ENCODE results near the gene TTR.

The TTR gene

GRCh38 chr18:31562726-31563125 is 29.0 kb upstream of the TTR start:
- no peaks in the 10 kb centered on the region for H3K4me1 ChIP-seq (ENCODE audit: control insufficient read depth, insufficient read depth, low read length)
- 87 to 89% methylated on average over 4 of the region's 4 CpGs for WGBS, 2 experiments
- no peak overlapping the region for H3K27ac ChIP-seq (ENCODE audit: insufficient read depth, low read depth, low read length, poor library complexity, severe bottlenecking)
- H3K27me3 ChIP-seq (ENCODE audit: control insufficient read depth, insufficient read depth, low read length, poor library complexity, severe bottlenecking): no peaks in the 10 kb centered on the region
- H3K4me3 ChIP-seq (ENCODE audit: insufficient read depth, low read depth, low read length): no peak overlapping the region
- no peaks in the 10 kb centered on the region for H3K9me3 ChIP-seq (ENCODE audit: control insufficient read depth, low read length)
- no peaks in the 10 kb centered on the region for H3K36me3 ChIP-seq (ENCODE audit: control insufficient read depth, insufficient read depth, low read length)

- Histone ChIP-seq H3K4me3 (ENCODE audit: insufficient read depth, low read depth, low read length) (no peak overlapping the region), H3K27ac (ENCODE audit: insufficient read depth, low read depth, low read length, poor library complexity, severe bottlenecking) (no peak overlapping the region), H3K4me1 (ENCODE audit: control insufficient read depth, insufficient read depth, low read length) (no peaks in the 10 kb centered on the region), H3K27me3 (ENCODE audit: control insufficient read depth, insufficient read depth, low read length, poor library complexity, severe bottlenecking) (no peaks in the 10 kb centered on the region), H3K9me3 (ENCODE audit: control insufficient read depth, low read length) (no peaks in the 10 kb centered on the region), H3K36me3 (ENCODE audit: control insufficient read depth, insufficient read depth, low read length) (no peaks in the 10 kb centered on the region)
- no CpG with 5 or more reads among the region's 1 CpG for WGBS, 2 experiments
Observed at GRCh38 chr18:31563778-31564177, 27.9 kb upstream of the TTR start.

GRCh38 chr18:31565345-31565744 is 26.3 kb upstream of the TTR start:
- WGBS, 2 experiments: 91 to 94% methylated on average over 2 of the region's 2 CpGs
- no peaks in the 10 kb centered on the region for H3K27me3 ChIP-seq (ENCODE audit: control insufficient read depth, insufficient read depth, low read length, poor library complexity, severe bottlenecking)

GRCh38 chr18:31565782-31566512 is 25.7 kb upstream of the TTR start:
- H3K36me3 ChIP-seq (ENCODE audit: control insufficient read depth, insufficient read depth, low read length): no peaks in the 10 kb centered on the region
- no peaks in the 10 kb centered on the region for H3K9me3 ChIP-seq (ENCODE audit: control insufficient read depth, low read length)
- no peak overlapping the region for H3K27ac ChIP-seq (ENCODE audit: insufficient read depth, low read depth, low read length, poor library complexity, severe bottlenecking)
- 90 to 94% methylated on average over 10 of the region's 10 CpGs for WGBS, 2 experiments
- H3K4me3 ChIP-seq (ENCODE audit: insufficient read depth, low read depth, low read length): no peak overlapping the region
- no peaks in the 10 kb centered on the region for H3K27me3 ChIP-seq (ENCODE audit: control insufficient read depth, insufficient read depth, low read length, poor library complexity, severe bottlenecking)
- no peaks in the 10 kb centered on the region for H3K4me1 ChIP-seq (ENCODE audit: control insufficient read depth, insufficient read depth, low read length)

More at GRCh38 chr18:31565345-31565744, 26.3 kb upstream of the TTR start:
- H3K4me3 ChIP-seq (ENCODE audit: insufficient read depth, low read depth, low read length): no peak overlapping the region
- no peaks in the 10 kb centered on the region for H3K36me3 ChIP-seq (ENCODE audit: control insufficient read depth, insufficient read depth, low read length)
- no peaks in the 10 kb centered on the region for H3K4me1 ChIP-seq (ENCODE audit: control insufficient read depth, insufficient read depth, low read length)
- no peaks in the 10 kb centered on the region for H3K9me3 ChIP-seq (ENCODE audit: control insufficient read depth, low read length)
- no peak overlapping the region for H3K27ac ChIP-seq (ENCODE audit: insufficient read depth, low read depth, low read length, poor library complexity, severe bottlenecking)

- no peaks in the 10 kb centered on the region for H3K36me3 ChIP-seq (ENCODE audit: control insufficient read depth, insufficient read depth, low read length)
- H3K4me3 ChIP-seq (ENCODE audit: insufficient read depth, low read depth, low read length): no peak overlapping the region
- H3K27ac ChIP-seq (ENCODE audit: insufficient read depth, low read depth, low read length, poor library complexity, severe bottlenecking): no peak overlapping the region
- H3K4me1 ChIP-seq (ENCODE audit: control insufficient read depth, insufficient read depth, low read length): peaks cover 6% of the 10 kb centered on the region
- H3K27me3 ChIP-seq (ENCODE audit: control insufficient read depth, insufficient read depth, low read length, poor library complexity, severe bottlenecking): no peaks in the 10 kb centered on the region
- H3K9me3 ChIP-seq (ENCODE audit: control insufficient read depth, low read length): no peaks in the 10 kb centered on the region
- WGBS, 2 experiments: 66 to 68% methylated on average over 4 of the region's 4 CpGs
Observed at GRCh38 chr18:31566576-31567306, 24.9 kb upstream of the TTR start.

- H3K27me3 ChIP-seq (ENCODE audit: control insufficient read depth, insufficient read depth, low read length, poor library complexity, severe bottlenecking): no peaks in the 10 kb centered on the region
- H3K27ac ChIP-seq (ENCODE audit: insufficient read depth, low read depth, low read length, poor library complexity, severe bottlenecking): no peak overlapping the region
- no peaks in the 10 kb centered on the region for H3K9me3 ChIP-seq (ENCODE audit: control insufficient read depth, low read length)
- peaks cover 9% of the 10 kb centered on the region for H3K4me1 ChIP-seq (ENCODE audit: control insufficient read depth, insufficient read depth, low read length)
- no peak overlapping the region for H3K4me3 ChIP-seq (ENCODE audit: insufficient read depth, low read depth, low read length)
- 82 to 85% methylated on average over 9 of the region's 9 CpGs for WGBS, 2 experiments
- no peaks in the 10 kb centered on the region for H3K36me3 ChIP-seq (ENCODE audit: control insufficient read depth, insufficient read depth, low read length)
Observed at GRCh38 chr18:31572368-31572767, 19.3 kb upstream of the TTR start.

GRCh38 chr18:31573051-31573450 is 18.6 kb upstream of the TTR start:
- Histone ChIP-seq H3K9me3 (ENCODE audit: control insufficient read depth, low read length) (no peaks in the 10 kb centered on the region), H3K4me1 (ENCODE audit: control insufficient read depth, insufficient read depth, low read length) (peaks cover 9% of the 10 kb centered on the region), H3K36me3 (ENCODE audit: control insufficient read depth, insufficient read depth, low read length) (no peaks in the 10 kb centered on the region), H3K27ac (ENCODE audit: insufficient read depth, low read depth, low read length, poor library complexity, severe bottlenecking) (no peak overlapping the region), H3K4me3 (ENCODE audit: insufficient read depth, low read depth, low read length) (no peak overlapping the region), H3K27me3 (ENCODE audit: control insufficient read depth, insufficient read depth, low read length, poor library complexity, severe bottlenecking) (no peaks in the 10 kb centered on the region)
- WGBS, 2 experiments: 93 to 94% methylated on average over 3 of the region's 3 CpGs

- Histone ChIP-seq H3K27me3 (ENCODE audit: control insufficient read depth, insufficient read depth, low read length, poor library complexity, severe bottlenecking) (no peaks in the 10 kb centered on the region), H3K36me3 (ENCODE audit: control insufficient read depth, insufficient read depth, low read length) (no peaks in the 10 kb centered on the region), H3K27ac (ENCODE audit: insufficient read depth, low read depth, low read length, poor library complexity, severe bottlenecking) (no peak overlapping the region), H3K4me3 (ENCODE audit: insufficient read depth, low read depth, low read length) (no peak overlapping the region), H3K9me3 (ENCODE audit: control insufficient read depth, low read length) (no peaks in the 10 kb centered on the region), H3K4me1 (ENCODE audit: control insufficient read depth, insufficient read depth, low read length) (peaks cover 9% of the 10 kb centered on the region)
- WGBS, 2 experiments: 83 to 100% methylated on average over 1 of the region's 1 CpG
Observed at GRCh38 chr18:31574359-31574758, 17.3 kb upstream of the TTR start.

GRCh38 chr18:31575515-31576257 is 16.0 kb upstream of the TTR start:
- no peaks in the 10 kb centered on the region for H3K9me3 ChIP-seq (ENCODE audit: control insufficient read depth, low read length)
- H3K27me3 ChIP-seq (ENCODE audit: control insufficient read depth, insufficient read depth, low read length, poor library complexity, severe bottlenecking): no peaks in the 10 kb centered on the region
- no peak overlapping the region for H3K4me3 ChIP-seq (ENCODE audit: insufficient read depth, low read depth, low read length)
- H3K27ac ChIP-seq (ENCODE audit: insufficient read depth, low read depth, low read length, poor library complexity, severe bottlenecking): no peak overlapping the region
- WGBS, 2 experiments: 88 to 93% methylated on average over 3 of the region's 3 CpGs
- H3K4me1 ChIP-seq (ENCODE audit: control insufficient read depth, insufficient read depth, low read length): peaks cover 9% of the 10 kb centered on the region
- no peaks in the 10 kb centered on the region for H3K36me3 ChIP-seq (ENCODE audit: control insufficient read depth, insufficient read depth, low read length)

GRCh38 chr18:31576670-31577069 is 15.0 kb upstream of the TTR start:
- no peak overlapping the region for H3K4me3 ChIP-seq (ENCODE audit: insufficient read depth, low read depth, low read length)
- no peaks in the 10 kb centered on the region for H3K9me3 ChIP-seq (ENCODE audit: control insufficient read depth, low read length)
- H3K27ac ChIP-seq (ENCODE audit: insufficient read depth, low read depth, low read length, poor library complexity, severe bottlenecking): no peak overlapping the region
- peaks cover 3% of the 10 kb centered on the region for H3K4me1 ChIP-seq (ENCODE audit: control insufficient read depth, insufficient read depth, low read length)
- no peaks in the 10 kb centered on the region for H3K36me3 ChIP-seq (ENCODE audit: control insufficient read depth, insufficient read depth, low read length)
- no peaks in the 10 kb centered on the region for H3K27me3 ChIP-seq (ENCODE audit: control insufficient read depth, insufficient read depth, low read length, poor library complexity, severe bottlenecking)
- WGBS, 2 experiments: 70 to 71% methylated on average over 4 of the region's 4 CpGs
